H1 (cell line): Measurements from ENCODE around the gene ZNF512B. TPM values are rescaled to one million over a fixed set of nuclear protein-coding genes. Genes with fewer than 3 reads are reported as not detected.

Experiments used
- CTCF ChIA-PET: fragments of 300-600 bp; sonication (Branson Sonifier 250); formaldehyde crosslinking; loops from one replicate; lab custom pipeline; 2021; ENCODE audit not compliant: partially characterized antibody; lab: Charles Lee
- POLR2A ChIA-PET: fragments of 300-600 bp; sonication (Branson Sonifier 250); formaldehyde crosslinking; loops from one replicate; lab custom pipeline; 2021; ENCODE audit warnings: inconsistent platforms; ENCODE audit not compliant: partially characterized antibody; lab: Charles Lee
- DNase-seq, 2 experiments: peaks; one replicate each; pipeline versions ENCODE4 v3.0.0 to v3.0.0-alpha.2; 2010 to 2022; ENCODE audit warnings: low spot score in 2 of 2, low read depth in 1 of 2, mixed read lengths in 1 of 2
- FAIRE-seq: peaks from 2 replicates; lab custom pipeline; 2011; peaks lifted over from hg19 to GRCh38; lab: Jason Lieb, UNC
- H2AFZ ChIP-seq: 2 replicates; pipeline ENCODE4 v1.8.1; 2012; ENCODE audit warnings: low read length, inconsistent platforms
- H2AK5ac ChIP-seq: 2 replicates; pipeline ENCODE4 v1.6.1; 2013; ENCODE audit warnings: low read depth, low read length
- H2BK120ac ChIP-seq: replicated peaks from 2 replicates; pipeline ENCODE3; 2013; ENCODE audit warnings: low read depth, low read length, inconsistent platforms
- H2BK12ac ChIP-seq: 2 replicates; pipeline ENCODE4 v1.6.1; 2013; ENCODE audit warnings: low read depth, low read length
- H2BK15ac ChIP-seq: 2 replicates; pipeline ENCODE4 v1.6.1; 2013; ENCODE audit warnings: low read length
- H2BK20ac ChIP-seq: 2 replicates; pipeline ENCODE4 v1.6.1; 2013; ENCODE audit warnings: low read length
- H2BK5ac ChIP-seq: 2 replicates; pipeline ENCODE4 v1.6.1; 2013; ENCODE audit warnings: low read depth, low read length
- H3K14ac ChIP-seq: 2 replicates; pipeline ENCODE4 v1.6.1; 2013; ENCODE audit warnings: inconsistent platforms; ENCODE audit not compliant: insufficient read length
- H3K18ac ChIP-seq: 2 replicates; pipeline ENCODE4 v1.6.1; 2013; ENCODE audit warnings: low read length; ENCODE audit errors: extremely low read depth
- H3K23ac ChIP-seq: 2 replicates; pipeline ENCODE4 v1.6.1; 2013; ENCODE audit warnings: inconsistent platforms; ENCODE audit not compliant: insufficient read length
- H3K23me2 ChIP-seq: 2 replicates; pipeline ENCODE4 v1.6.1; 2013; ENCODE audit warnings: low read depth, low read length
- H3K27ac ChIP-seq: 2 replicates; pipeline ENCODE4 v1.6.1; 2011; ENCODE audit warnings: low read depth, low read length, inconsistent platforms
- H3K27me3 ChIP-seq, 4 experiments: replicated peaks in 1 of 4; 1 replicate in 1 of 4; 2 replicates in 3 of 4; pipeline versions ENCODE4 v1.6.1 to v1.8.1; 2011 to 2013; ENCODE audit warnings: low read length in 3 of 4, mild to moderate bottlenecking in 3 of 4, inconsistent platforms in 2 of 4, mixed read lengths in 2 of 4, moderate library complexity in 1 of 4; ENCODE audit not compliant: control insufficient read depth in 3 of 4, insufficient read depth in 3 of 4; ENCODE audit errors: extremely low read depth in 1 of 4
- H3K36me3 ChIP-seq, 4 experiments: 2 replicates each; pipeline versions ENCODE4 v1.6.1 to v1.8.1; 2011 to 2013; ENCODE audit warnings: mild to moderate bottlenecking in 4 of 4, low read length in 3 of 4, moderate library complexity in 2 of 4, control low read depth in 1 of 4, inconsistent platforms in 1 of 4; ENCODE audit not compliant: insufficient read depth in 4 of 4, control insufficient read depth in 2 of 4
- H3K4ac ChIP-seq: replicated peaks from 2 replicates; pipeline ENCODE3; 2013; ENCODE audit warnings: low read length, low read depth, mixed read lengths, inconsistent platforms; ENCODE audit not compliant: insufficient read length
- H3K4me1 ChIP-seq, 4 experiments: replicated peaks in 1 of 4; 1 replicate in 1 of 4; 2 replicates in 3 of 4; pipeline versions ENCODE4 v1.6.1 to v1.8.1; 2011 to 2013; ENCODE audit warnings: low read length in 3 of 4, inconsistent platforms in 2 of 4, mixed read lengths in 1 of 4; ENCODE audit not compliant: insufficient read depth in 4 of 4, control insufficient read depth in 3 of 4
- H3K4me2 ChIP-seq, 2 experiments: 2 replicates each; pipeline versions ENCODE4 v1.6.1 to v1.8.1; 2011 to 2013; ENCODE audit warnings: low read depth in 2 of 2, low read length in 2 of 2, control low read depth in 1 of 2, inconsistent platforms in 1 of 2, mild to moderate bottlenecking in 1 of 2; ENCODE audit not compliant: insufficient read depth in 1 of 2
- H3K4me3 ChIP-seq, 4 experiments: fragments of 200-600, 300-600 bp in 1 of 4; sonication (generic), shearing (Covaris generic), sonication (Bioruptor Twin) in 1 of 4; 2 replicates each; pipeline versions ENCODE4 v1.5.1 to v1.8.1; 2011 to 2016; ENCODE audit warnings: low read length in 4 of 4, low read depth in 3 of 4, control low read depth in 2 of 4, inconsistent platforms in 2 of 4, mild to moderate bottlenecking in 2 of 4, mixed read lengths in 1 of 4, moderate library complexity in 1 of 4; ENCODE audit not compliant: insufficient read depth in 2 of 4; ENCODE audit errors: extremely low read depth in 1 of 4
- H3K56ac ChIP-seq: replicated peaks from 2 replicates; pipeline ENCODE3; 2013; ENCODE audit warnings: low read depth, mild to moderate bottlenecking, mixed read lengths, low read length, inconsistent platforms; ENCODE audit not compliant: insufficient read length
- H3K79me1 ChIP-seq: 2 replicates; pipeline ENCODE4 v1.6.1; 2013; ENCODE audit warnings: low read depth, low read length, control low read depth
- H3K79me2 ChIP-seq, 2 experiments: 2 replicates each; pipeline versions ENCODE4 v1.6.1 to v1.8.1; 2012 to 2013; ENCODE audit warnings: low read length in 2 of 2, mild to moderate bottlenecking in 2 of 2, inconsistent platforms in 1 of 2; ENCODE audit not compliant: insufficient read depth in 2 of 2, control insufficient read depth in 1 of 2
- H3K9ac ChIP-seq, 4 experiments: replicated peaks in 1 of 4; 1 replicate in 1 of 4; 2 replicates in 3 of 4; pipeline versions ENCODE4 v1.6.1 to v1.8.1; 2011 to 2013; ENCODE audit warnings: low read depth in 3 of 4, low read length in 3 of 4, control low read depth in 2 of 4, mild to moderate bottlenecking in 2 of 4, moderate library complexity in 2 of 4, inconsistent platforms in 1 of 4; ENCODE audit errors: extremely low read depth in 1 of 4
- H3K9me3 ChIP-seq, 2 experiments: 2 replicates each; pipeline versions ENCODE4 v1.6.1 to v1.8.1; 2012 to 2013; ENCODE audit warnings: mild to moderate bottlenecking in 2 of 2, moderate library complexity in 2 of 2, control low read depth in 1 of 2, inconsistent platforms in 1 of 2, low read depth in 1 of 2, low read length in 1 of 2, mixed read lengths in 1 of 2; ENCODE audit not compliant: insufficient read depth in 2 of 2
- H4K20me1 ChIP-seq, 2 experiments: replicated peaks in 1 of 2; 2 replicates each; pipeline versions ENCODE3 to v1.8.1; 2011 to 2013; ENCODE audit warnings: inconsistent platforms in 2 of 2, low read length in 2 of 2, mild to moderate bottlenecking in 1 of 2; ENCODE audit not compliant: insufficient read depth in 2 of 2, control insufficient read depth in 1 of 2
- H4K5ac ChIP-seq: 2 replicates; pipeline ENCODE4 v1.6.1; 2013; ENCODE audit warnings: low read length, low read depth, mixed read lengths, inconsistent platforms; ENCODE audit not compliant: insufficient read length
- H4K8ac ChIP-seq: 2 replicates; pipeline ENCODE4 v1.8.0; 2013; ENCODE audit warnings: mild to moderate bottlenecking, moderate library complexity, low read length, inconsistent platforms; ENCODE audit not compliant: insufficient read depth; ENCODE audit errors: extremely low read depth
- H4K91ac ChIP-seq: replicated peaks from 2 replicates; pipeline ENCODE3; 2013; ENCODE audit warnings: low read length, mixed read lengths, inconsistent platforms; ENCODE audit not compliant: insufficient read length
- PHF8 ChIP-seq: fragments of 200-600 bp; sonication (generic); conservative IDR thresholded peaks from 2 replicates; pipeline ENCODE4 v1.7.1; 2012; ENCODE audit warnings: low read depth, mild to moderate bottlenecking, inconsistent platforms, low read length, moderate library complexity
- POLR2AphosphoS5 ChIP-seq: IDR thresholded peaks from 2 replicates; pipeline ENCODE4 v1.6.1; 2011; ENCODE audit warnings: low read depth, low read length
- TCF12 ChIP-seq: IDR thresholded peaks from 2 replicates; pipeline ENCODE4 v1.6.1; 2011; ENCODE audit warnings: low read depth, mild to moderate bottlenecking, low read length
- YY1 ChIP-seq: IDR thresholded peaks from 2 replicates; pipeline ENCODE4 v1.6.1; 2011; ENCODE audit warnings: low read depth, mild to moderate bottlenecking, low read length
- WGBS, 2 experiments: shearing (Covaris generic) in 1 of 2; methylation state at CpG; one replicate each; pipeline versions ENCODE4 v1.1.6 to v1.1.7; 2013 to 2015; ENCODE audit warnings: low lambda C conversion rate in 2 of 2, mixed read lengths in 2 of 2, inconsistent platforms in 1 of 2, low coverage in 1 of 2, missing lambda C conversion rate in 1 of 2; ENCODE audit not compliant: insufficient replicate concordance in 2 of 2, insufficient coverage in 1 of 2, insufficient read length in 1 of 2; ENCODE audit errors: extremely low coverage in 1 of 2, missing lambda C conversion rate in 1 of 2; 5-methylcytosine and 5-hydroxymethylcytosine counted together
- polyA plus RNA-seq, 7 experiments: library from polyadenylated mRNA; depleted of rRNA in 3 of 7; stranded (reverse) in 5 of 7; unstranded in 2 of 7; fragments of >200 nt in 5 of 7; fragments of 200-250 nt in 2 of 7; gene quantifications; 1 replicate in 5 of 7; 2 replicates in 1 of 7; 4 replicates in 1 of 7; pipeline versions ENCODE4 v1.2.1 to v1.2.3, GENCODE V29; 2011 to 2013; ENCODE audit warnings: missing spikeins in 2 of 7, mixed read lengths in 2 of 7
- total RNA-seq: library from RNA; stranded (reverse); fragmentation: NEBNext Ultra II Directional; extraction: Animal tissue kit (Norgen Biotek cat#: 25700); gene quantifications from 2 replicates; pipeline ENCODE4 v1.2.1, GENCODE V29; 2021

ZNF512B gene
- total and polyA plus RNA-seq, 2 of the 8 experiments (the other 6 are each of a cell fraction or from before 2014, with no cell fraction given) = 7.3 to 26.6 TPM

GRCh38 chr20:63945921-63946920 lies 23.5 kb downstream of the ZNF512B start:
- H4K8ac ChIP-seq = no peak overlapping the region
- no peak overlapping the region for H3K9ac ChIP-seq
- no peak overlapping the region for H2BK20ac ChIP-seq
- H3K23ac ChIP-seq = no peak overlapping the region
- H3K27me3 ChIP-seq = no peaks in the 10 kb centered on the region
- H3K9me3 ChIP-seq = no peaks in the 10 kb centered on the region
- peaks cover 0 to 46% of the 10 kb centered on the region in 2 experiments; a peak in 1 of 4 replicates for H3K79me2 ChIP-seq
- no peak overlapping the region for H2AK5ac ChIP-seq
- H4K20me1 ChIP-seq = peaks cover 31 to 47% of the 10 kb centered on the region in 2 experiments
- no peak for DNase-seq
- H3K4me2 ChIP-seq = no peak overlapping the region
- H2BK12ac ChIP-seq = no peak overlapping the region
- peaks cover 5% of the 10 kb centered on the region for H3K23me2 ChIP-seq
- H4K91ac ChIP-seq = no peak overlapping the region
- H3K36me3 ChIP-seq = peaks cover 3 to 21% (median 12%) of the 10 kb centered on the region in 4 experiments; a peak in 5 of 8 replicates
- WGBS, 2 experiments = 95% methylated on average over 36 of the region's 39 CpGs; no CpG with 5 or more reads in 1 of the 2 experiments
- no peak overlapping the region for H4K5ac ChIP-seq
- POLR2A ChIA-PET = interaction anchor here (0.6 kb wide), 1 partner anchor 8 kb away, joined by 4 read pairs; no protein-coding TSS in a partner anchor
- peaks cover 0 to 31% (median 20%) of the 10 kb centered on the region in 4 experiments; a peak in 6 of 7 replicates for H3K4me1 ChIP-seq
- TF ChIP-seq YY1 (no peak), TCF12 (no peak), POLR2AphosphoS5 (no peak), PHF8 (no peak)
- no peak overlapping the region for H3K14ac ChIP-seq
- FAIRE-seq = no peak
- H2BK120ac ChIP-seq = no peak overlapping the region
- H3K27ac ChIP-seq = no peak overlapping the region
- no peak overlapping the region for H2BK15ac ChIP-seq
- no peak overlapping the region for H3K18ac ChIP-seq
- no peak overlapping the region for H2BK5ac ChIP-seq
- no peak overlapping the region for H3K56ac ChIP-seq
- peaks cover 18% of the 10 kb centered on the region for H3K79me1 ChIP-seq
- H3K4me3 ChIP-seq = no peak overlapping the region
- CTCF ChIA-PET = interaction anchor here (0.6 kb wide), 1 partner anchor 130 kb away, joined by 4 read pairs; no protein-coding TSS in a partner anchor
- H3K4ac ChIP-seq = no peak overlapping the region
- no peak overlapping the region for H2AFZ ChIP-seq
